HepG2 (cell line): ENCODE data around the gene HNRNPC. TPM values are rescaled to one million over a fixed set of nuclear protein-coding genes. Genes with fewer than 3 reads are reported as not detected.

Experiments used
- GATAD1 ChIP-seq: IDR thresholded peaks from 2 replicates; pipeline ENCODE4 v1.6.1; 2016; ENCODE audit warnings: missing genetic modification reagents, missing compliant biosample characterization
- MXD1 ChIP-seq: sonication (generic); formaldehyde crosslinking; IDR thresholded peaks from 2 replicates; pipeline ENCODE4 v1.4.0; 2020; ENCODE audit warnings: mild to moderate bottlenecking, missing genetic modification reagents
- NCOA1 ChIP-seq: sonication (generic); formaldehyde crosslinking; IDR thresholded peaks from 2 replicates; pipeline ENCODE4 v1.9.0; 2021; ENCODE audit warnings: missing genetic modification reagents
- NFIB ChIP-seq: sonication (generic); formaldehyde crosslinking; IDR thresholded peaks from 2 replicates; pipeline ENCODE4 v1.9.0; 2021; ENCODE audit warnings: missing genetic modification reagents, mild to moderate bottlenecking, borderline replicate concordance
- NRL ChIP-seq: sonication (generic); formaldehyde crosslinking; IDR thresholded peaks from 2 replicates; pipeline ENCODE4 v1.5.0; 2020; ENCODE audit warnings: missing genetic modification reagents, mild to moderate bottlenecking, moderate library complexity, borderline replicate concordance
- POLR2G ChIP-seq: fragments of 200-400 bp; formaldehyde crosslinking; IDR thresholded peaks from 2 replicates; pipeline ENCODE4 v1.6.1; 2018; ENCODE audit warnings: mild to moderate bottlenecking, low read depth, low read length, moderate library complexity
- PRMT3 ChIP-seq: sonication (generic); formaldehyde crosslinking; IDR thresholded peaks from 2 replicates; pipeline ENCODE4 v1.8.1; 2022; ENCODE audit warnings: low read depth, mild to moderate bottlenecking, moderate library complexity, missing genetic modification reagents, borderline replicate concordance
- RFXANK ChIP-seq: IDR thresholded peaks from 2 replicates; pipeline ENCODE4 v1.6.1; 2016
- SNAPC2 ChIP-seq: sonication (generic); formaldehyde crosslinking; IDR thresholded peaks from 2 replicates; pipeline ENCODE4 v1.8.1; 2022; ENCODE audit warnings: mild to moderate bottlenecking, missing genetic modification reagents
- STAT5B ChIP-seq: sonication (generic); formaldehyde crosslinking; IDR thresholded peaks from 2 replicates; pipeline ENCODE4 v1.4.0; 2020; ENCODE audit warnings: missing genetic modification reagents
- TEAD2 ChIP-seq: sonication (generic); formaldehyde crosslinking; IDR thresholded peaks from 2 replicates; pipeline ENCODE4 v1.9.0; 2021; ENCODE audit warnings: missing genetic modification reagents
- TERF1 ChIP-seq: sonication (generic); formaldehyde crosslinking; IDR thresholded peaks from 2 replicates; pipeline ENCODE4 v1.8.0; 2022; ENCODE audit warnings: mild to moderate bottlenecking, missing genetic modification reagents, moderate library complexity
- ZBTB46 ChIP-seq: sonication (generic); formaldehyde crosslinking; IDR thresholded peaks from 2 replicates; pipeline ENCODE4 v1.4.0; 2020; ENCODE audit warnings: mild to moderate bottlenecking, missing genetic modification reagents, borderline replicate concordance
- ZBTB7A ChIP-seq: sonication (generic); formaldehyde crosslinking; IDR thresholded peaks from 2 replicates; pipeline ENCODE4 v1.8.0; 2022; ENCODE audit warnings: mild to moderate bottlenecking, missing genetic modification reagents
- ZMAT5 ChIP-seq: sonication (generic); formaldehyde crosslinking; IDR thresholded peaks from 2 replicates; pipeline ENCODE4 v1.5.0; 2020; ENCODE audit warnings: mild to moderate bottlenecking, low read depth, missing genetic modification reagents, borderline replicate concordance
- ZNF407 ChIP-seq: sonication (generic); formaldehyde crosslinking; IDR thresholded peaks from one replicate; pipeline ENCODE4 v1.5.1; 2020; ENCODE audit warnings: mild to moderate bottlenecking, missing genetic modification reagents; ENCODE audit errors: not compliant biosample characterization
- ZNF567 ChIP-seq: sonication (generic); formaldehyde crosslinking; IDR thresholded peaks from 2 replicates; pipeline ENCODE4 v1.8.1; 2023; ENCODE audit warnings: mild to moderate bottlenecking, missing genetic modification reagents, borderline replicate concordance
- ZNF749 ChIP-seq: sonication (generic); formaldehyde crosslinking; IDR thresholded peaks from 2 replicates; pipeline ENCODE4 v1.8.0; 2022; ENCODE audit warnings: mild to moderate bottlenecking, missing genetic modification reagents, moderate library complexity, borderline replicate concordance
- ZNF776 ChIP-seq: sonication (generic); formaldehyde crosslinking; IDR thresholded peaks from 2 replicates; pipeline ENCODE4 v1.4.0; 2020; ENCODE audit warnings: mild to moderate bottlenecking, missing genetic modification reagents
- polyA plus RNA-seq, 8 experiments: library from polyadenylated mRNA; depleted of rRNA in 3 of 8; stranded (reverse) in 7 of 8; unstranded in 1 of 8; fragments of >200 nt; fragmentation: Illumina TruSeq in 4 of 8; extraction: Trizol in 4 of 8; gene quantifications; 2 replicates each; pipeline versions ENCODE4 v1.2.1 to v1.2.3, GENCODE V29; 2011 to 2016; ENCODE audit warnings: low read depth in 4 of 8, missing spikeins in 1 of 8, mixed read lengths in 1 of 8; ENCODE audit not compliant: insufficient read depth in 1 of 8
- total RNA-seq, 5 experiments: library from RNA; depleted of rRNA; stranded (reverse); fragments of >200 nt; fragmentation: Illumina TruSeq; extraction: Trizol; gene quantifications; 2 replicates each; pipeline ENCODE4 v1.2.3, GENCODE V29; 2016; ENCODE audit warnings: low read depth in 1 of 5

Gene HNRNPC
- total and polyA plus RNA-seq, 2 of the 13 experiments (the other 11 are each of a cell fraction or from before 2014, with no cell fraction given): 628 to 1,099 TPM

- no peak for TF ChIP-seq ZNF407 (CRISPR knock-in tag)
- TF ChIP-seq TERF1: no peak
- no peak for TF ChIP-seq ZBTB7A
- TF ChIP-seq GATAD1 (CRISPR knock-in tag): no peak
- no peak for TF ChIP-seq ZNF776
- TF ChIP-seq ZMAT5: no peak
- no peak for TF ChIP-seq ZBTB46 (CRISPR knock-in tag)
- 0 out of 2 replicates have a peak, but pooled peaks have one; percentile 38 for TF ChIP-seq ZNF749 (CRISPR knock-in tag)
- no peak for TF ChIP-seq NCOA1 (CRISPR knock-in tag)
- TF ChIP-seq RFXANK (CRISPR knock-in tag): no peak; the same call in 1 of the 2 replicates
- TF ChIP-seq SNAPC2 (CRISPR knock-in tag): peak; percentile 3; the same call in 1 of the 2 replicates
- no peak for TF ChIP-seq NFIB (CRISPR knock-in tag)
- no peak for TF ChIP-seq STAT5B (CRISPR knock-in tag)
- no peak for TF ChIP-seq ZNF567 (CRISPR knock-in tag)
- no peak for TF ChIP-seq TEAD2 (CRISPR knock-in tag)
- no peak for TF ChIP-seq PRMT3 (CRISPR knock-in tag)
- no peak for TF ChIP-seq POLR2G
- TF ChIP-seq NRL (CRISPR knock-in tag): no peak
- TF ChIP-seq MXD1 (CRISPR knock-in tag): no peak
These were observed 38.9 kb upstream of the HNRNPC start (continued) for GRCh38 chr14:21308132-21308478.
